Stimulated activated CD8-positive, alpha-beta memory T cell treated with anti-CD3 and anti-CD28 coated beads, Interleukin-15, amount 100 ng/mL, for 1 hour (primary cell): ENCODE measurements around the gene ATP8B4.

ENCODE experiments used
- DNase-seq: peaks from one replicate; pipeline ENCODE4 v3.0.0-alpha.2; 2020; ENCODE audit warnings: low read depth

Gene ATP8B4

DNA sequence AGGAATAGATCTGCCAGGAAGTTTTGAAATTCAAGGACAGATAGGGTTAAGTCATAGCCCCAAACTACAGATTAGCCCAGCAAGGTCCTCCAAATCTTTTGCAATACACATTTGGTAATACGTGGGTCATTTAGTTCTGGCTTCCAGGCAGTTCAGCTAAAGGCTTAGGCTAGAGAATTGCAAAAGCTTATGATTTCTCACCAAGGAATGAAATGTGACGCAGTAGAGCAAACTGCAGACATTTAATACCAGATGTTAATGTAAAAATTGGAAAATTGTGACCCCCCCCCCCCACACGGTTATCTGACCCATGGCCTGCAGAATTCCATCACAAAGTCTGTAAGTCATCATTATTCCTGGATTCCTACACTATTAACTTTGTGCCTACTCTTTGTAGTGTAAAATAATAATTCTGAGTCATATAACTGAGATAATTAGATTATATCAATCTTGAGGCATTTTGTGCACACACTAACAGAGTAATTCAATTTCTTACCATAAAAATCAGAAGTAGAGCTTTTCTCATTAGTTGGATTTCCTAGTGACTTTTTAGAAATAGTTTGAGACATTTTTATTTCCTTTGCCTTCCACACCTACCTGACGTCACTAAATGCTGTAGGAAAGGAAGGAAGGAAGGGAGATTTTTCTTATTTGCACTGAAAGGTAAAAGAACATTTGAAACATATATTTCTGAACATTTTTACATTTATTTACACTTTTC lies 263.0 kb downstream of the ATP8B4 start:
- no peak for DNase-seq

DNA sequence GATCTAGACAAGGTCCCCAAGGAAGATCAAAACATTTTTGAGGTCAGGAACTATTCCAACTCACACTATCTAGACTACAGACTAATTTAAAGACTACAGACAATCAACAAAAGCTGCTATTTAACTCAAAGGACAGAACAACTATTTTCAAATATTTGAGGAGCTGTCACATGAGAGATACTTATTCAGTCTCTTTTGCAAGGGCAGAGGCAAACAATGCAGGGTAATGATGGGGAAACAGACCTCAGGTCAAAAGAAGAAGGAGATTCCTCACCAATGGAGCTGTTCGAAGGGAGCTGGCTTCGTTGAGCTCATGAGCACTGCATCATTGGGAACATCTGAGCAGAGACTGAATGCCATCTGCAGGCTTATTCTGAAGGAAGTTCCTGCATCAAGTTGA lies 266.3 kb downstream of the ATP8B4 start:
- no peak for DNase-seq

GRCh38 chr15:49848807-49849206 lies 270.2 kb downstream of the ATP8B4 start:
- DNase-seq, result no peak

DNA sequence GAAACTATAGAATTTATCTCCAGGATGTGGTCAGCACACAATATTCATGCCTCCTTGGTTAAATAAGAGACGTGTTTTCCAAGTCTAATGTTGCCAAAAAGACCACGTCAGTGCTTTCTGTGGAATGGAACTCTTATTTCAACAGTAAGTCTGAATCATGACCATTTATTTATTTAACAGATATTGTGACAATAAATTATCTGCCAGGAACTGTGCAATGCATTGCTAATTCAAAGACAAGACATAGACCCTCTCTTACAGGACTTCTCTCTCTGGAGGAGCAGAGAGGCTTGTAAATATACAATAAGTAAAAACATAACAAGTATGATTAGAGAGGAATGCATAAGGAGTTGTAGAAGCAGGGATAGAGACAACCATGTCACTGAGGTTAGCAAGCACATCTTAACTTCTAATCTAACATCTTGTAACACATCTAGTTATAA lies 270.7 kb downstream of the ATP8B4 start:
- DNase-seq, result no peak

- DNase-seq, result no peak
Observed at GRCh38 chr15:49847423-49848281, 271.4 kb downstream of the ATP8B4 start.

GRCh38 chr15:49844390-49844789 lies 274.6 kb downstream of the ATP8B4 start:
- DNase-seq, result no peak

GRCh38 chr15:49843725-49844124 lies 275.3 kb downstream of the ATP8B4 start:
- no peak for DNase-seq

- DNase-seq, result no peak
Observed at GRCh38 chr15:49842031-49842730, 276.9 kb downstream of the ATP8B4 start.

DNA sequence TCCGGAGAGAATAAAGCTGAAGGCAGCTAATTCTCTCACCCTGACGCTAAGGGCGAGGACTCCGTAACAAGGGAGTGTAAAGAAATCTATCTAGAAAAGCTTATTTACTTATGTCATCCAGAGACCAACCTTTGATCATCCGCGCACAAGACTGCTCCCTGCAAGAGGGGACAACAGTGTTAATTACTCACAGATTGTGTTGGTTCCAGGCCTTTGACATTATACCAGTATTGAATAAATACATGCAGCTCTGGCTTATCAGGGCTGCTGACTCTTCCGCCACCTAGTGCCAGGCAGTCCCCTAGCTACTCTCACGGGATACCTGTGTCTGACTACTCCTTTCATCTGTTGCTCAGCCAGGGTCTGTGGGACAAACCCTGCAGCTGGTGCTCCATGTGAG lies 286.5 kb downstream of the ATP8B4 start:
- DNase-seq, result no peak

DNA sequence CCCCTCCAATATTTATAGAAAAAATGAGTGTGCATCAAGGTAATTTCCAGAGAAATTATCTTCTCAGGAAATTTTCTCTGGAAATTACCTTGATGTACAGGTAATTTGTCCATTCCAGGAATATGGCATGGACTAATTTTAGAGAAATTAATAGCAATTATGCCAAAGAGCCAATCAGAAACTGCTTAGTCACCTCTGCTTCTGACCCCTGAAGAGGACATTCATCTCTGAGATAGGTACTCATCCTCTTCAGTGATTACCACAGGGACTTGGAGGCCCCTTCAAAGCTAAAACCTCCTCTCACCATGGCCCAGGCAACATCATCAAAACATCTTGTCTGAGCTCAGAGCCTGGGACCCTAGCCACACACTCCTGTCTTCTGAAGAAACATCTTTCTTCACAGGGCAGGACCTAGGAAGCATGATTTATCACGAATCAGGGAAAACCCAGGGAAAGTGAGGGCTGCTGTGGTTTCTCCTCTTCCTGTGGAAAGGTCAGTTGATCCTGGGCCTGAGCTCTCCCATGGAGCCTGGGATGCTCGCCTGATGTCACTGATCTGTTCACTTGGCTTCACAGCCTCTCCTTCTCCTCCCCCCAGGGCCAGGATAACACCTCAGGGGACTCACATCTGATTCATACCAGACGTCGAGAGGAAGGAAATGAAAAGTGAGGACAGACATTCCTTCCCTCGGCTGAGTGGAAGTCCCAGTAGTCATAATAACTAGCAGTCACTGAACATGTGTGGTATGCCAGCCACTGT lies 287.6 kb downstream of the ATP8B4 start:
- DNase-seq, result no peak

GRCh38 chr15:49830391-49830790 lies 288.6 kb downstream of the ATP8B4 start:
- no peak for DNase-seq

DNA sequence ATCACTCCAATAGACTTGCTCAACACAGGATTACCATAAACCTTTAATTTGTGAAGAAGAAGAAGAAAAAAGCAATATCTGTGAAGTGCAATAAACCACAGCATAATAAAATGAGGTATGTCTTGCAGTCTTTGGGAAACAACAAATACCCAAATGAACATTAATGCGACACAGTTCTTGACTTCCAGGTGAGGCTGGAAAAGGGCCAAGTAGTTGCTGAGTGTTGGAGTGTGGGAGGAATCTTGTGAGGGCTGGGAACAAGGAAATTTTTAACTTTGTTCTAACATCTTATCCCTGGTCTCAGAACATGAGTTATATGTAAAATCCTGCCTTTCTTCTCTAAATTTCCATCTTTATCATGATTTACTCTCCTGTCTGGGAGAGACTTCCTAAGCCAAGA lies 291.7 kb downstream of the ATP8B4 start:
- no peak for DNase-seq

DNA sequence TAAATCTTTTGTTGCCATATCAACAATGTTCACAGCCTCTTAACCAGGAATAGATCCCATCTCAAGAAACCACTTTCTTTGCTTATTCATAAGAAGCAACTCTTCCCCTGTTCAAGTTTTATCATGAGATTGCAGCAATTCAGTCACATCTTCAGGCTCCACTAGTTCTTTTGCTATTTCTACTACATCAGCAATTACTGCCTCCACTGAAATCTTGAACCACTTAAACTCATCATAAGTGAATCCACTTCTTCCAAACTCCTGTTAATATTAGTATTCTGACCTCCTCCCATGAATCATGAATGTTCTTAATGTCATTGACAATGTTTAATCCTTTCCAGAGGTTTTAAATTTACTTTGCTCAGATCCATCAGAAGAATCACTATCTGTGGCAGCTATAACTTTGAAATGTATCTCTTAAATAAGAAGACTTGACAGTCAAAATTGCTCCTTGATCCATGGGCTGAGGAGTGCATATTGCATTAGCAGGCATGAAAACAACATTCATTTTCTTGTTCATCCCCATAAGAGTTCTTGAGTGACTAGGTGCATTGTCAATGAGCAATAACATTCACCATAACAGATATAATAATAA lies 292.3 kb downstream of the ATP8B4 start:
- no peak for DNase-seq

DNA sequence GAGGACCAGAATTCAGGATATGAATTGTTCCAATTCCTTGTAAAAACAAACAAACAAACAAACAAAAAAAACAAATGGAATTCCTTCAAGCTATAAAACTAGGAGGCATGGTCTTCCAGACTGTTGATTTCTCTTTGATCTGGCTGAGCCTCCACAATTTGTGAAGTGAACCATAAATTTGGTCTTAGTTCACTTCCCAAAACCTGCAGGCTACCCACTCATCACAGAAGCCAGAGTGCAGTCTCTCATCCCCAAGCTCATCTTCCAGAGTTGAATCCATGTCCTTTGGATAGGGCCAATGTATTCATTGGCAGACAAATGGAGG lies 294.3 kb downstream of the ATP8B4 start:
- DNase-seq, result no peak

- no peak for DNase-seq
Observed at GRCh38 chr15:49823987-49824774, 294.9 kb downstream of the ATP8B4 start.

DNA sequence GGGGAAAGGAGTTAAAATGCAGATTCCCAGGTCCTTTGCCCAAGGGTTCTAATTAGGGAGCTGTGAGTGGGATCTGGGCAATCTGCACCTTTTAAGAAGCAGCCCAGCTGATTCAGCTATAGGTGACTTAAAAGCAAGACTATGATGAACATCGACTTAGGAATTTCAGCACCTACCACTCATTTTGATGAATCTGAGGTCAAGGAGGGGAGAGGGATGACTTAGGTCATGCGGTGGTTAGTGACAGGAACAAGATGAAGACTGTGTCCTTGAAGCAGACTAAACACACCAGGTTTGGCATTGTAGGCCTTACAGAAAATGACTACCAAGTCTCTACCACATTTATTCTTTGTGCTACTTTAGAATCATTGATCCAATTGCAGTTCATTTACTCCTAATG lies 301.9 kb downstream of the ATP8B4 start:
- no peak for DNase-seq

DNA sequence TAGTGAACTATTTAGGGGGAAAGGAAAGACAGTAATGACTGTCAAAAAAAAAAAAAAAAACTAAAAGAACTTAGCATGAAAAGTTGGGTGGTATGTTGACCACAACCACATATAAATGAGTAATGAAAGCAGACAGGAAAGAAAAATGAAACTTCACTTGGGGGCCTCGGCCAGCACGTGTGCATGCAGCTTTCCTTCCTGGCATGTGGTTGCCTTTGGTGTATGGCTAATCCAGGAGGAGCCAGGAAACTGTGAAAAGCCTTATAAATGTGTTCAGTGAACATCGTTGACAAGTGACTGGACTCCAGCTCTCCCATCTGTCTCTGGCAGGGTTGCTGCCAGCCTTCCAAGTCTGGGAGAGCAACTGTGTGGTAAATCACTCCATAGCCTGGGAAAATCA lies 303.1 kb downstream of the ATP8B4 start:
- no peak for DNase-seq

GRCh38 chr15:49815526-49815925 lies 303.5 kb downstream of the ATP8B4 start:
- no peak for DNase-seq

DNA sequence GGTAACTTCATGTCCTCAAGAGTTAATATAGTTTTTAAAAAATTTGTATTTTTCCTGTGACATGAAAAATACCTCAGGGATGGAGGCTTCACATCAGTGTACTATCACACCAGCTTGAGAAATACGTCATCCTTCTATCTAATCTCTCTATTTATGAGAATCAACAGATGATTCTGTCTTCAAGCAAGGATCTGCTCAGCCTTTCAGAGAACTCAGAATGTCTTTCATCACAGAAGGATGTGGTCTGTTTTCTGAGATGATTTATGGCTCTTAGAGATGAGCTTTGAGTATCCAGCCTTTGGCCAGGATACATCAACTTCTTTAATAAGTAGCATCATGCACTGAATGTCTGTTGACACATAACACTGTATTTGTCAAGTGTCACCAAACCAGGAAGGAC lies 304.3 kb downstream of the ATP8B4 start:
- no peak for DNase-seq

DNA sequence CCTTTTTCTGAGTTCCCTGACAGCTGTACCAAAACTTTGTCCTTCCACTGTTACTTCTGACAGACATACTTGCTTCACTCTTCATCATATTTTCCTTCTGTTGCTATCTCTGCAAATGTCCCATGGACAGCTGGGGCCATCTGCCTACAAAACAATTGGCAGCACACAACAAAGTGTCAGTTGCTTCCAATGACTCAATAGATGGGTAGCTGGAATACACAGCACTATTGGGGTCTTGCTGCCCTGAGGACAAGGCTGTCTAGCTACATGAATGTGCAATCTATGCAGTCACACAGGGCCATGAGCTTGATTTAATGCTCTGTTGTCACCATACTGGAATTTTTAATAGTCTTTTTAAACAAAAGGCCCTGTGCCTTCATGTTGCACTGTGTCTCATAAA lies 305.4 kb downstream of the ATP8B4 start:
- DNase-seq, result no peak

- DNase-seq, result no peak
Observed at GRCh38 chr15:49810720-49811119, 308.3 kb downstream of the ATP8B4 start.
